ENCODE data around the gene PLEKHM3.

The PLEKHM3 gene, protein sequence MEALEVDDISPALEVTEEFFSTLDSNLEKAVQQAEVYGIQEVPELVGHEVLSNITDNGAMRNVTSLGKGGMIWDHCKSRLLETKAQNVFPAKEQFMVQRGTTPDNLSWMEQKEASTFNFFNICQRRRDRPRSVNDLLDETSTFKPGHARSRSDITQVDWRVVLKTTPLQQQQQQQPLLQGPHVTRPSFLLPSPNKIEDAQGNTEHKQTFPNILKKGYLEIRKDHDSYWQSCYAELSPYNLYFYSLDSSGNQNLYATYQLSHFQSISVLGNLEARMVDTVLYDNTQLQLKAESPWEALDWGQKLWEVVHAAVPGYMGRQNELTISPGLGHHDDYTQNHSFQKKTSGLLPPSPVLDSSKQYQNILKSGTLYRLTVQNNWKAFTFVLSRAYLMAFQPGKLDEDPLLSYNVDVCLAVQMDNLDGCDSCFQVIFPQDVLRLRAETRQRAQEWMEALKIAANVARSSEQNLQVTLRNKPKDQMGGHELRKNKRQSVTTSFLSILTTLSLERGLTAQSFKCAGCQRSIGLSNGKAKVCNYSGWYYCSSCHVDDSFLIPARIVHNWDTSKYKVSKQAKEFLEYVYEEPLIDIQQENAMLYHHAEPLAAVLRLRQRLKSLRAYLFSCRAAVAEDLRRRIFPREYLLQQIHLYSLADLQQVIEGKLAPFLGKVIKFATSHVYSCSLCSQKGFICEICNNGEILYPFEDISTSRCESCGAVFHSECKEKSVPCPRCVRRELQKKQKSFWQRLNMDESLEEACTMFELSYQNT

DNA sequence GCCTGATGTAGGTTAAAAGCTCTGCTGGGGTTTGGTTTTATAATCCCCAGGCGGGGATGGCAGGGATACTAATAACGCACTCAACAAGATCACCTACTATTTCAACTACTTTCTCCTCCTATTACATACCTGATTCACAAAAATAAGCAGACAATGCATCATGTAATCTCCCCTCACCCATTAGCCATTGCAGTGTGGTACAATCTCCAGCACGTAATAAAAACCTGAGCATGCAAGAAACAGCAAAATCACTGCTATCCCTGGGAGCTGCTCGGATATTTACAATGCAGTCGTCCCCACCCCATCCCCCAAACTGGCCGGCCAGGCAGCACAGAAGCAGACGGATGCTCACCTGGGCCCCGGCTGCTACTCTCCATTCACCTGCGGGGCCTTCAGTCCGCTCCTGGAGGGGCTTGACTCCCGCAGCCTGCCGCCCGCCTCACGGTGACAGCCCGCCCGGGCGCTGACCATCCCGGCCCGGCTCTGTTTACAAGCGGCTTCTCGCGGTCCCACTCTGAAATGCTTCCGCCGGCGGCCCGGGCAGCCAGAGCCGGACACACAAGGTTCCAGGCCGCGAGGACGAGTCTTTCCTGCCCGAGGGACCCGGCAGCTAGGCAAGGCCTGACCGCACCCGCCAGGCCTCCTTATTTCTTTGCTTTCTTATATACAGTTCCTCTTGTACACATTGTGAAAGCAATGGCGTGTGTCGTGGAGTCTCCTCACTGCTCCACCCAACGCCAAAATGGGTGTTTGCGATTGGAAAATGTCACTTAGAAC, at the start of gene PLEKHM3:
Gene PLEKHM3, minus strand, starts transcription at position 491 of the 777 bp plus-strand sequence. CDS start 23,888 bp downstream, outside the sequence.
- peak; percentile 92 for DNase-seq

DNA sequence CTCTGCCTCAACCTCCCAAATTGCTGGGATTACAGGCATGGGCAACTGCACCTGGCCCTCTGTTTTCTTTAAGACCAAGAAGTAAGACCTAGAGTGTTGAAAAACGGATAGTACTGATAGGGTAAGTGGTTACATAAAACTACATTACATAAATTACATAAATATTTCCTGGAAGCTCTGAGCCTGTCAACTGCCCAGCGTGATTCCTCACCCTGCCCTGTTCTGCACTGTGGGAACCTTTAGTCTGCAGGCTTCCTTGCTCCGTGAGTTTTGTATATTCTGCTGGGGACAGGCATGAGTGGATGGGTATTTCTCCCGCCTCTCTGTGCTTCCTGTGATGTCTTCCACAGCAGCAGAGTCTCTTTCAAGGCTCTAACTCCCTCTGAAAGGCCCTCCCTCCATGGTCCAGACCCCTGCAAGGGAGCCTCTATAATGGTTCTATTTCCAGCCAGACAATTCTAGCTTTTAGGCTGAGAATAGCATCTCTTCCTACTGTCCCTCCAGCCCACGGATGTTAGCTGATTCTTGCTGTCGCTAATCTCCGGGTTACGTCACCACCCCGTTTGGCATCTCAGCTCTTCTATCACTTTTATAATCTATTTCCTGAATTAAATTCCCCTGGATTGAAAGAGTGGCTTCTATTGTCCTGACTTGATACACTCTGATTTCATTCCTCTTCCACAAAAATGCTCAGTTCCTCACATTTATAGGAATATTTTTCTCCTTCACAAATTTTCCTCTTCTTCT, 49.5 kb upstream of the PLEKHM3 start:
- DNase-seq, result no peak

DNA sequence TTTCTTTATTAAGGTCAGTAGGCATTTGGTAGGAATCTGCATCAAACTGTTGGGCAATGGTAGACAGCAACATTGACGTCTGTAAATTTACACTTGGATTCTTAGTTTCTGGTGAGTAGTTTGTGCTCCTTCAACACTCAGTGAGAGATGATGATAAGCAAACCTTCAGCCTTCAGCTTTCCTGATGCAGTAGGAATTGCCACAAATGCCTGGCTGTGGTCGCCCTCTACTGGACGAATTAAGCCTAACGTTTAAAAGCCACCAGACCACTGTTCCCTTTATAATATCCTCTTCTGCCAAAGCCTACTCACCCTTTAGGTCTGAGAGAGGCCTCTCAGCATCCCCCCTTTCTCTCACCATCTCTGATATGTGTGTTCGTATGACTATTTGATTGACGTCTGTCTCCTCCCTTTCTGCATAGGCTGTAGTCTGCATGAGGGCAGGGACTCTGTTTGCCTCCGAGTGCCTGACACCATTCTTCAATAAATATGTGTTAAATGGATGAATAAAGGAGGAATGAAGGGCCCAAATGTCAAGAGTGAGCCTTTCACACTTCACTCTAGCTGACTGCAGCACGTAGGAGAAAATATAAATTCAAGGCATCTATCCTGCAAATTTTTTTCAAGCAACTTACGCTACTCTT, 47.0 kb upstream of the PLEKHM3 start:
- peak; percentile 51 for DNase-seq

DNA sequence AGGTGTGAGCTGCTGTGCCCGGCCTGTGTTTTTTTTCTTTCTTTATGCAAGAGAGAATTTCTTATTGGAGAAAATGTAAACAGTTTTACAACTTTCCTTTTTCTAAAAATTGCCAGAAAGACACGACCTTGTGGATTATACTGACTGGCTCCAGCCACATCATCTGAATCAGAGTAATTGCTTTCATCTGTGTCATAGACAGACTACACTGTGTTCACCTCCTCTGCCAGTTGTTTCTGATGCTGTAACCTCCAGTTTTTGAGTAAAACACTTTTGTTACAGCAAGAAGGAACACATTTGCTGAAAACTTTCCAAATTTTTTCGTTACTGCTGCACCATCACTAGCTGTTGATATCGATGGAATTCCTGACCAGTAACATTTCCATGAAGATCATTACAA, 43.9 kb upstream of the PLEKHM3 start:
- DNase-seq, result no peak

DNA sequence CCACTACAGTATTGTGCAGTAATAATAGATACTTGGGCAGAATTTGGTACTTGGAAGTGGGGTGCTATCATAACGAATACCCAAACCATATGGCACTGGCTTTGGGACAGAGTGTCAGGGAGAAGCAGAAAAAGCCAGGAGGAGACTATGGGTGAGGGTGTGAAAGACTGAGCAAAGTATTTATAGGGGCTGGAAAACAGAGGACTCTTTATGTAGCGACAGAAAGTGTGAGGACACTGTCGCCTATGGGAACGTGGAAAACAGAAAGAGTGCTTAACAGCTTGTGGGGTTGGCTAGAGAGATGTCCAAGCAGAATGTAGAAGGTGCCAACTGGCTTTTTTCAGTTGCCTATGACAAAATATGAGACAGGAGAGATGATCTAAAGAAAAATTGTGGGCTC, 40.7 kb upstream of the PLEKHM3 start:
- no peak for DNase-seq

DNA sequence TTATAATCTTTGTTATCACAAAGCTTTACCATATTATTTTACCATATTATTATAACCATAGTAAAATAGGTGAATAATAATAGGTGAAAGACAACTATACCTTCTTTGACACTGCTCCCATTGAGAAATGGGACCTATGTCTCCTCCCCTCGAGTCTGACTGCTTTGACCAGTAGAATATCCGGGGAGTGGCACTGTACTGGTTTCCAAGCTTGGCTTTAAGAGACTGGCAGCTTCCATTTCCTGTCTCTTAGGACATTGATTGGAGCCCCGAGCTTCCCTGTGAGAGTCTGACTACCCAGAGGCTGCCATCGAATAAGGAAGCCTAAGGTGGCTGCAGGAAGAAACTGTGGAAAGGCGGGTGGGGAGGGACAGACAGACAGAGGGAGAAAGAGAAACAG, 40.1 kb upstream of the PLEKHM3 start:
- no peak for DNase-seq

DNA sequence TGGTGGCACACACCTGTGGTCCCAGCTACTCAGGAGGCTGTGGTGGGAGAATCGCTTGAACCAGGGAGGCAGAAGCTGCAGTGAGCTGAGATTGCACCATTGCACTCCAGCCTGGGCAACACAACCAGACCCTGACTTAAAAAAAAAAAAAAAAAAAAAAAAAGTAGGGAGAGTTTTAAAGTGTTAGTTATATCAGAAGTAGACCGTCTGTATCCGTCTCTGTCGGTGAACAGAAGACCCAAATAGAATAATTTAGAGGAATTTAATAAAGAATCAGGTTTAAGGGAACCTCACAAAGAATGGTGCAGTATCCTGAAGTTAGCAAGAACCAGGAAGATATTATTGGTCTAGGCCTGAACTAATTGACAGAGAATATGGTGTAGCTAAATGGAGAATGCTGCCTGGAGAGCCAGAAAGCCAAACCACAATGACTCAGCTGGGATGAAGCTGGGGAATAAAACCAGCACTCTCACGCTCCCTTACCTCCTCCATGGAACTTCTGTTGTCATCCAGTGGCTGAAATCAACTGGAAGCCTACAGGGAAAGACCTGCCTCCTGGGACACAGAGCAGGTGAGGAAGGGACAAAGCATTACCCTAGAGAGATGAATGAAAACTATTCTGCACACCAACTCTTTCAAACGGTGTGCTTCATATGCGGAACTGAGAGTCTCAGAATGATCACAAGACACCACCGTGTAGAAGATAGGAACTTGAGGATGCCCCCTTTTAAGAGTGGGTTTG, 39.1 kb upstream of the PLEKHM3 start:
- no peak for DNase-seq

DNA sequence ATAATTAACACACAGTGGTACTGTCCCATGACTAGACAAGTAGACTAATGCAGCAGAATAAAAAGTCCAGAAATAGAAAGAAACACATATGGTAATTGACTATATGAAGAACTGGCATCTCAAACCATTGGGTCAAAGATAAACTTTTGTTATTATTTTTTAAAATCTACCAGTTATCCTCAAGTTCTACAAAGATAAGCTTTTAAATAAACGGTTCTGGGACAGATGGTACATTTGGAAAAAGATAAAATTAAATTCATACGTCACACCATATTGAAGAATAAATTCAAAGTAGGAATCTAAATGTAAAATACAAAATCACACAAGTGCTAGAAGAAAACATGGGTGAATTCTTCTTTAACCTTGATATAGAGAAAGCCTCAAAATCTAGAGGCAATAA, 37.6 kb upstream of the PLEKHM3 start:
- no peak for DNase-seq

DNA sequence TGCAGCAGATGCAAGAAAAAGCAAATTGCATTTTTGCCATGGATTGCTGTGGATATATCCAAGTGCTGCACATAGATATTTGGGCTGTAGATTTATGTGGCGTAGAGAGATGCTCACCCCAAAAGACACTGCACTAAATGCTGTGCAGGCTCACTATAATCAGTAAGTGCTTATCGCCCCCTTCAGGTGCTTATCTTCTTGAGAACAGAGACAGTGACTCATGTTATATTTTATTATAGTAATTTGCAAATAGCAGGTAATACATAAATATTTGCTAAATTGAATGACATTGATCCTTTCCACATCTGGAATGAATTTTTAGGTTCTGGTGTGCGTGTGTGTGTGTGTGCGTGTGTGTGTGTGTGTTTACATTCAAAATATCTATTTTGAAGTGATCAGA, 36.8 kb upstream of the PLEKHM3 start:
- DNase-seq, result peak; percentile 62

DNA sequence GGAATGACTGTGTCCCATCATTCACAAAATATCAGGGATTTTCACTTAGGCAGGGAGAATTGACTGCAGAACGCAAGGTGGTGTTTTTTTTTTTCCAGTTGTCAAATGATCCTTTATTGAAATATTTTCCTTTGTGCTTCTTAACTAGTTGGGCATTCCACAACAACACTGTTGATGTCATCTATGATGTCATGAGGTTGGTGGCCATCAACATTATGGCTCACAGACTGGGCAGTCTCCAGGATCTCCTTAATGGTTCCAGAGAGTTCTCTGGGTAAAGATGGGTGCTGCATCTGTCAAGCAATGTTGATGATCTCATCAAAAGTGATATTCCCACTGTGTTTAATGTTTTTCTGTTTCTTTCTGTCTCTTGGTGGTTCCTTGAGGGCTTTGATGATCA, 31.8 kb upstream of the PLEKHM3 start:
- DNase-seq, result no peak

DNA sequence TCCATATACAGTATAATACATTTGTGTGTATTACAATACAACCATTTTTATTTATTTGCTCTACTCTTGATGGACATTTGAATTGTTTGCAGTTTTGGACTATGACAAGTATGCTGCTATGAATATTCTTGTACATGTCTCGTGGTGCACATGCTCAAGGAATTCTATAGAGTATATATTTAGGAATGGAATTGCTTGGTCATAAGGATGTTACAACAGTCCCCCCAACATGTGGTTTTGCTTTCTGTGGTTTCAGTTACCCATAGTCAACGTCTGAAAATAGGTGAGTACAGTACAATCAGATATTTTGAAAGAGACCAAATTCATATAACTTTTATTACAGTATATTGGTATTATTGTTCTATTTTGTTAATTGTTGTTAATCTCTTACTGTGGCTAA, 24.1 kb upstream of the PLEKHM3 start:
- no peak for DNase-seq

DNA sequence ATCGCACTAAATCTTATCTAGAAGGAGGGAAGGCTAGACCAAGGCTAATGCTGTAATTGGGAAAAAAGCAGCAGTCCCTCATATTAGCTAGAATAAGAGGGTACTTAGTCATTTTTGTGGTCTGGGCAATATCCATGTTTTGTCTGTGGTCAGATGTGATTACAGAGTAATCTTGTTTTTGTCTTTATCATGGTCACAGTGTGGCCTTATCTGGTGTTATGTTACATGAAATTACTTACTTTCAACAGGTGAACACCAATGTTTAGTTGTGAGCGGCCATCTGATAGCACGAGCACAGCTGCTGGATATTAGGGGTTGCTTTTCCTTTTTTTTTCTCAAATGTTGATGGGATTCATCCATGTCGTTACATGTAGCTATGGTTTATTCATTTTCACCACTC, 23.7 kb upstream of the PLEKHM3 start:
- DNase-seq, result no peak

DNA sequence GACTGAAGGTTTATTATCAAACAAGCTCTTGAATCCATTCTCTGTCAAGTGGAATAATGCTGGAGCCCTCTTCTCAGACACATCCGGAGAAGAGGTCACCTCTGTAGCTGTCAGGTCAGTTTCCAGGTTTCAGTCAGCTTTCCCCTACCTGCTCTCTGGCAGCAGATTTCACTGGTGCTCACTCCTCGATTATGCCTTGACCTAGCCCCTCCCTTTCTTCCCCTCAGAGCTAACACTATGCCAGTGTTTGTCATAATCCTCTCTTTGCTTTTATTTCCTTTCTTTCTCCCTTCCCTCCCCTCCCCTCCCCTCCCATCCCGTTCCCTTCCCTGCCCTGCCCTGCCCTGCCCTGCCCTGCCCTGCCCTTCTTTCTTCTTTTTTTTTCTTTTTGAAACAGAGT, 22.5 kb upstream of the PLEKHM3 start:
- no peak for DNase-seq

DNA sequence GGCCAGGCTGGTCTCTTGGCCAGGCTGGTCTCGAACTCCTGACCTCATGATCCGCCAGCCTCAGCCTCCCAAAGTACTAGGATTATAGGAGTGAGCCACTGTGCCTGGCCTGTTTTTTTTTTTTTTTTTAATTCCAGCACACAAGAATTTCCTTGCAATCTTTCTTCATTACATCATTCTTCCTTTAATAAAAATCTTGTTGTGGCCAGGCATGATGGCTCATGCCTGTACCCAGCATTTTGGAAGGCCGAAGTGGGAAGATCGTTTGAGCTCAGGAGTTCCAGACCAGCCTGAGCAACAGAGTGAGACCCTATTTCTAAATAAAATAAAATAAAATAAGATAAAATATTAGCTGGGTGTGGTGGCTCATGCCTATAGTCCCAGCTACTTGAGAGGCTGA, 21.4 kb upstream of the PLEKHM3 start:
- DNase-seq, result no peak

DNA sequence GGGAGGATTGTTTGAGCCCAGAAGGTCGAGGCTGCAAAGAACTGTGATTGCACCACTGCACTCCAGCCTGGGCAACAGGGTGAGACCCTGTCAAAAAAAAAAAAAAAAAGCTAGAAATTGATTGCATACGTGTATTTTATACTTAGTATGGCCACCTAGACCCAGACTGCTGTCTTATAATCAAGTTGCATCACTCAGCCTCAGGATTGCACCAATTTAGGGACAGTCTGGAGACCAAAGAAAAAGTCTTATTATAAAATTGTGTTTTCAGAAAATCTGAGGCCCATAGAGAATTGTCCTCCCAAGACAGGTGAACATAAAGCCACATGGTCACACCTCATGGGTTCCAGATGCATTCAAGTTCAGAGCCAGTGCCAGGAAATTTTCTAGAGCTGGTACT, 17.1 kb upstream of the PLEKHM3 start:
- no peak for DNase-seq

DNA sequence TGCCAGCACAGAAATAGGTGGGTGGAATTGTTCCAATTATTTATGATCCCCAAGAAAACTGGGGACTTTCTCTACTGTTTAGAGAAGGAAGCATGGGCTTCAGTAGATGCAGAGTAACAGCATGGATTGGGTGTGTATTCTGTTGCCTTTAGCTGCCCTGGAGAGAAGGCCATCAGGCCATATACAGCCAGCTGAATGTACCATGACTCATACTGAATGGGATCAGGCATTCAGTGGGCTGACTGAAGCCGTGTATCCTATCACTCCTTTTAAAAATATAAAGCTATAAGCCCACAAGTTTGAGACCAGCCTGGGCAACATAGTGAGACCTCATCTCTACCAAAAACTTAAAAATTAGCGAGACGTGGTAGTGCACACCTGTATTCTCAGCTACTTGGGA, 16.7 kb upstream of the PLEKHM3 start:
- DNase-seq, result no peak

DNA sequence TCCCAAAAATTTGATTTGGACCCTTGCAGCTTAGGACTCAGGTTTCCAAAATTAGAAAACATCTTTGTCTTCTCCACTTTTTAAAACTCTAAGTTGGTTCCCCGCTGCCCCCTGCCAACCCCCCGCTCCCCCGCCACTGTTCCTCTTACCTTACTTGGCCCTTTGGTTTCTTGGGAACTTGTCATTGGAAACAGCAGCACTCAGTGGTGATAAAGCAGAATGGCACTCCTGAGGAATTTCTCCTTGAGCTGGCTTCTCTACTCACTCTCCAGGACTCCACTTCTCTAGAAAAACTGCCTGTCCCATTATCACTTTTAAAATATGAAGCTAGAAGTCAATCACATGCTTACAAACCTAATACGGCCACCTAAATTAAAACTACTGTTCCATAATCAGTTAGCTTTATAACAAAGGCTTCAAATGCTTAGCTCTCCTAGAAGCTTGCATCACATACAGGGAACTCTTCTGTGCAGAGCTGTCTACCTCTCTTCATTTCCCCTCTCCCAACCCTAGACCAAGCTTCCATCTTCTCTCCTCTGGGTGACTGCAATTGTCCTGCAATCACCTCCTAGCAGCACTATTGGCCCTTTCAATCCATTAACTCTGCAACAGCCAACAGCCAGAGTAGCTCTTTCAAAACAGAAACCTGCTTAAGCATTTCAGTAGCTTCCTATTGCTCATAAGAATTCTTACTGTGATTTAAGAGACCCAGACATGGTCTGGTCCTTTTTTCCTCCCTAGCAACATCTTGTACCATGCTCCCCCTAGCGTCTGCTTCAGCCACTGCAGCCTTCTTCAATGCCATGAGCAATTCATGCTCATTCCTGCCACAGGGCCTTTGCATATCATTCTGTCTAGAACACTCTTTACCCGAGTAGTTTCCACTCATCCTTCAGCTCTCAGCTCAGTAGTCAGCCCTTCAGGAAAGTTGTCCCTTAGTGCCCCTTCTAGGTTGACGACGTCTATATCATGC, 15.2 kb upstream of the PLEKHM3 start:
- DNase-seq, result peak; percentile 81

DNA sequence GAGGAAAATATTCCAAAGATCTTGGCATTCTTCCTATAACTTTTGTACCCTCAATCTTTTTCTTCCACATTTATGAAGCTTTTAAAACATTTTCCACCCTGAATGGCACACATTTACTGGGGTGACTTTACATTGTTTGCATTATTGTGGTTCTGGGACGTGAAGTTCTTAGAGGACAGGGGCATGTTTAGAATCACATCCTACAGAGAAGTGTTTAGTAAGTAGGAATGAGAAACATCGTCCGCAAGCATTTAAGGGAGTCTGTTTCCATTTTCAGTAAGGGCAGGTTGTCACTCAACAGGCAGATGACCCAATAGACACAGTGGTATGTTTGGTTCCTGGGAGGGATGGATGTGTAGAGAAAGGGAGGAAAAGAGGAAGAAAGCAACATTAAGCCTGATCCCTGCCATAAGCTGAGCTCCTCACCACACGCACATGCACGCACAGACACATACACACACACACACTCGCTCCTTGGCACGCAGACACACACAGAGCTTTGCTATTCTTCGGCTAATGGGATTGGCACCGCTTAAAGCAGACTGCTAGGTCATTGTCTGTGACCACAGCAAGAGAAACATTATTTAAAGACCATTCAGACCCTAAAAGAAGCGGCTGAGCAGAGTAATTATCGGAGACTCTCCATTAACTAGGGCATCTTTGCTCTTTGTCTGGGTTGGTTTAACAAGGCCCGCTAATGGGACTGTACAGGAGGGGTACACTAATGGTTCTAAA, 14.2 kb upstream of the PLEKHM3 start:
- no peak for DNase-seq

All from inflammatory macrophage treated with lipopolysaccharide for 4 hours (primary cell).